ENCODE measurements around the gene TSPAN2. TPM values are rescaled to one million over a fixed set of nuclear protein-coding genes. Genes with fewer than 3 reads are reported as not detected.

TSPAN2 gene
- total RNA-seq, 4 donors from 2014 or later = 40.5 to 87.6 (median 56.8) TPM

GRCh38 chr1:115107516-115108260 is 18.4 kb upstream of the TSPAN2 start:
- Histone ChIP-seq H3K27me3 (no peaks in the 10 kb centered on the region), H3K4me1 (no peaks in the 10 kb centered on the region), H3K4me3 (no peak overlapping the region), H3K36me3 (no peaks in the 10 kb centered on the region), H3K9me3 (no peaks in the 10 kb centered on the region), H3K27ac (no peak overlapping the region)
- intact Hi-C loops (cut with DNase I; ENCODE audit: low total_unique reads) = no loop called here
- no peak for DNase-seq
- TF ChIP-seq CTCF (IDR thresholded peaks at IDR 0.05) = no peak
- no peak for TF ChIP-seq POLR2A (IDR thresholded peaks at IDR 0.05)

GRCh38 chr1:115105831-115106230 is 16.5 kb upstream of the TSPAN2 start:
- H3K4me1 ChIP-seq = no peaks in the 10 kb centered on the region
- no peaks in the 10 kb centered on the region for H3K27me3 ChIP-seq
- H3K9me3 ChIP-seq = no peaks in the 10 kb centered on the region
- H3K36me3 ChIP-seq = no peaks in the 10 kb centered on the region
- H3K27ac ChIP-seq = no peak overlapping the region
- TF ChIP-seq POLR2A (IDR thresholded peaks at IDR 0.05) = no peak
- no peak for TF ChIP-seq CTCF (IDR thresholded peaks at IDR 0.05)
- H3K4me3 ChIP-seq = no peak overlapping the region
- DNase-seq = no peak
- intact Hi-C loops (cut with DNase I; ENCODE audit: low total_unique reads) = no loop called here

GRCh38 chr1:115099693-115100050 is 10.4 kb upstream of the TSPAN2 start:
- H3K27me3 ChIP-seq = no peaks in the 10 kb centered on the region
- peak overlapping the region; percentile 88 to 92 for H3K27ac ChIP-seq
- H3K36me3 ChIP-seq = no peaks in the 10 kb centered on the region
- H3K4me1 ChIP-seq = no peaks in the 10 kb centered on the region
- TF ChIP-seq POLR2A (IDR thresholded peaks at IDR 0.05) (no peak), CTCF (IDR thresholded peaks at IDR 0.05) (no peak)
- peak overlapping the region; percentile 29 to 32 for H3K4me3 ChIP-seq
- intact Hi-C loops (cut with DNase I; ENCODE audit: low total_unique reads) = no loop called here
- H3K9me3 ChIP-seq = no peaks in the 10 kb centered on the region
- peak in 1 of 2 donors; percentile 36 for DNase-seq

- Histone ChIP-seq H3K4me3 (peak overlapping the region; percentile 29 to 32), H3K27me3 (no peaks in the 10 kb centered on the region), H3K9me3 (no peaks in the 10 kb centered on the region), H3K36me3 (no peaks in the 10 kb centered on the region), H3K4me1 (no peaks in the 10 kb centered on the region), H3K27ac (peak overlapping the region; percentile 88 to 92)
- TF ChIP-seq CTCF (IDR thresholded peaks at IDR 0.05) (no peak), POLR2A (IDR thresholded peaks at IDR 0.05) (peak; percentile 33 to 36)
- intact Hi-C loops (cut with DNase I; ENCODE audit: low total_unique reads) = no loop called here
- DNase-seq = peak; percentile 58 to 84
These were observed 9.8 kb upstream of the TSPAN2 start for GRCh38 chr1:115098979-115099692.

GRCh38 chr1:115092175-115092574 is 2.9 kb upstream of the TSPAN2 start:
- TF ChIP-seq CTCF (IDR thresholded peaks at IDR 0.05) (no peak), POLR2A (IDR thresholded peaks at IDR 0.05) (no peak)
- H3K4me3 ChIP-seq = no peak overlapping the region
- DNase-seq = no peak
- intact Hi-C loops (cut with DNase I; ENCODE audit: low total_unique reads) = no loop called here
- peak overlapping the region in 1 of 2 donors; percentile 10 for H3K27ac ChIP-seq
- no peaks in the 10 kb centered on the region for H3K9me3 ChIP-seq
- no peaks in the 10 kb centered on the region for H3K4me1 ChIP-seq
- no peaks in the 10 kb centered on the region for H3K27me3 ChIP-seq
- H3K36me3 ChIP-seq = no peaks in the 10 kb centered on the region
